Neural cell (in vitro differentiated cells): ENCODE data around the gene PTPRK.

Experiments
- EZH2 ChIP-seq: fragments of 200-600, 300-800 bp; shearing (Covaris generic), sonication (generic); IDR thresholded peaks from 2 replicates; pipeline ENCODE4 v1.6.1; 2014; ENCODE audit warnings: antibody characterized with exemption, low read length, borderline replicate concordance, mild to moderate bottlenecking; ENCODE audit not compliant: insufficient read depth, poor library complexity, severe bottlenecking
- RAD21 ChIP-seq: fragments of 450-650 bp; conservative IDR thresholded peaks from 2 replicates; pipeline ENCODE4 v1.6.1; 2014; ENCODE audit warnings: antibody characterized with exemption, mild to moderate bottlenecking, moderate library complexity
- TF ChIP-seq, protein P1 (sequence below): fragments of 450-650 bp; IDR thresholded peaks from 2 replicates; pipeline ENCODE4 v1.5.1; 2014; ENCODE audit warnings: antibody characterized with exemption, mild to moderate bottlenecking, moderate library complexity; ENCODE audit not compliant: poor library complexity, severe bottlenecking

DNA sequence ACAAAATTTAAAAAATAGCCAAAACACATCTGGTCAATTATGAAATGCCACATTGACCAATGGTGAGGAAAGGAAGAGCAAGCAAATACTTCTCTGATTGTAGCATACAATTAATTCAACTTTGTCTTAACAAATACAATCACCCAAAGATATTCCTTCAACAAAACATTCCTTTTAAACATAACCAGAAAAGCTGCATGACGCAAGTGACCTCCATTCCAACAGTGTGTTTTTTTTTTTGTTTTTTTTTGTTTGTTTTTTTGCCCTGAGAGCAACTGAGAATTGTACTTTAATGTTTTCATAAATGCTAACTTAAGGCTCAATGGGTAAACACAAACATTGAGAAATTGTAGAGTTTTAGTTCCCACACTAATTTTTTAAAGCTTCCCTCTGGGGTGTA, 184.4 kb downstream of the PTPRK start:
- TF ChIP-seq, protein P1, sequence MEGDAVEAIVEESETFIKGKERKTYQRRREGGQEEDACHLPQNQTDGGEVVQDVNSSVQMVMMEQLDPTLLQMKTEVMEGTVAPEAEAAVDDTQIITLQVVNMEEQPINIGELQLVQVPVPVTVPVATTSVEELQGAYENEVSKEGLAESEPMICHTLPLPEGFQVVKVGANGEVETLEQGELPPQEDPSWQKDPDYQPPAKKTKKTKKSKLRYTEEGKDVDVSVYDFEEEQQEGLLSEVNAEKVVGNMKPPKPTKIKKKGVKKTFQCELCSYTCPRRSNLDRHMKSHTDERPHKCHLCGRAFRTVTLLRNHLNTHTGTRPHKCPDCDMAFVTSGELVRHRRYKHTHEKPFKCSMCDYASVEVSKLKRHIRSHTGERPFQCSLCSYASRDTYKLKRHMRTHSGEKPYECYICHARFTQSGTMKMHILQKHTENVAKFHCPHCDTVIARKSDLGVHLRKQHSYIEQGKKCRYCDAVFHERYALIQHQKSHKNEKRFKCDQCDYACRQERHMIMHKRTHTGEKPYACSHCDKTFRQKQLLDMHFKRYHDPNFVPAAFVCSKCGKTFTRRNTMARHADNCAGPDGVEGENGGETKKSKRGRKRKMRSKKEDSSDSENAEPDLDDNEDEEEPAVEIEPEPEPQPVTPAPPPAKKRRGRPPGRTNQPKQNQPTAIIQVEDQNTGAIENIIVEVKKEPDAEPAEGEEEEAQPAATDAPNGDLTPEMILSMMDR: no peak
- TF ChIP-seq EZH2 (no peak), RAD21 (no peak)
